Hepatocyte (in vitro differentiated cells): ENCODE measurements around the gene ADGRL1. TPM values are rescaled to one million over a fixed set of nuclear protein-coding genes. Genes with fewer than 3 reads are reported as not detected.

Experiments
- DNase-seq: peaks from one replicate; pipeline ENCODE4 v3.0.0-alpha.2; 2016; ENCODE audit warnings: low spot score
- H2AFZ ChIP-seq: fragments of 200-600 bp; sonication (generic); 2 replicates; pipeline ENCODE4 v1.6.0; 2016; ENCODE audit warnings: antibody characterized with exemption, mild to moderate bottlenecking
- H3K27ac ChIP-seq: fragments of 200-600 bp; sonication (generic); 2 replicates; pipeline ENCODE4 v1.5.1; 2016; ENCODE audit warnings: mild to moderate bottlenecking
- H3K27me3 ChIP-seq: fragments of 200-600 bp; sonication (generic); 2 replicates; pipeline ENCODE4 v1.6.1; 2016
- H3K36me3 ChIP-seq: fragments of 200-600 bp; sonication (generic); replicated peaks from 2 replicates; pipeline ENCODE4 v1.5.1; 2016; ENCODE audit warnings: low read depth; ENCODE audit not compliant: insufficient read depth
- H3K4me1 ChIP-seq: fragments of 200-600 bp; sonication (generic); 2 replicates; pipeline ENCODE4 v1.5.1; 2016; ENCODE audit warnings: mild to moderate bottlenecking, moderate library complexity; ENCODE audit not compliant: insufficient read depth
- H3K4me2 ChIP-seq: fragments of 200-600 bp; sonication (generic); 2 replicates; pipeline ENCODE4 v1.6.0; 2016
- H3K4me3 ChIP-seq: fragments of 200-600 bp; sonication (generic); 2 replicates; pipeline ENCODE4 v1.5.1; 2016; ENCODE audit warnings: mild to moderate bottlenecking
- H3K79me2 ChIP-seq: fragments of 200-600 bp; sonication (generic); 2 replicates; pipeline ENCODE4 v1.6.0; 2017; ENCODE audit warnings: mild to moderate bottlenecking
- H3K9me2 ChIP-seq: fragments of 200-600 bp; sonication (generic); replicated peaks from 2 replicates; pipeline ENCODE4 v1.6.0; 2017; ENCODE audit warnings: mild to moderate bottlenecking; ENCODE audit not compliant: insufficient read depth
- H3K9me3 ChIP-seq: fragments of 200-600 bp; sonication (generic); 2 replicates; pipeline ENCODE4 v1.5.1; 2016; ENCODE audit warnings: low read depth, mild to moderate bottlenecking
- H4K20me1 ChIP-seq: fragments of 200-600 bp; sonication (generic); 2 replicates; pipeline ENCODE4 v1.6.0; 2016; ENCODE audit warnings: mild to moderate bottlenecking; ENCODE audit not compliant: insufficient read depth, poor library complexity, severe bottlenecking
- CTCF ChIP-seq: fragments of 200-600 bp; sonication (generic); IDR thresholded peaks from 2 replicates; pipeline ENCODE4 v1.5.1; 2016; ENCODE audit warnings: antibody characterized with exemption, mild to moderate bottlenecking; ENCODE audit not compliant: poor library complexity
- EZH2 ChIP-seq: fragments of 200-600 bp; sonication (generic); IDR thresholded peaks from 2 replicates; pipeline ENCODE4 v1.6.1; 2016; ENCODE audit warnings: antibody characterized with exemption, mild to moderate bottlenecking, borderline replicate concordance
- EZH2phosphoT487 ChIP-seq: fragments of 200-600 bp; sonication (generic); IDR thresholded peaks from one replicate; pipeline ENCODE4 v1.6.1; 2018; ENCODE audit warnings: antibody characterized with exemption, mild to moderate bottlenecking, low read depth, moderate library complexity; ENCODE audit not compliant: unreplicated experiment, severe bottlenecking
- WGBS: methylation state at CpG from one replicate; pipeline ENCODE4 v1.1.6; 2016; ENCODE audit warnings: low lambda C conversion rate; ENCODE audit errors: missing lambda C conversion rate; 5-methylcytosine and 5-hydroxymethylcytosine counted together
- polyA plus RNA-seq: library from polyadenylated mRNA; unstranded; fragments of >200 nt; fragmentation: Nextera tagmentation; extraction: Ambion mirVana; gene quantifications from 2 replicates; pipeline ENCODE4 v1.2.1, GENCODE V29; 2016
- total RNA-seq: library from RNA; depleted of rRNA; stranded (reverse); fragments of >200 nt; gene quantifications from 2 replicates; pipeline ENCODE4 v1.2.3, GENCODE V29; 2014

ADGRL1 gene
- total and polyA plus RNA-seq, 2 experiments from 2014 or later: 11.5 to 11.9 TPM

- H3K4me2 ChIP-seq: no peak overlapping the region
- no peaks in the 10 kb centered on the region for H3K36me3 ChIP-seq
- H3K4me1 ChIP-seq: peaks cover 17% of the 10 kb centered on the region
- no peaks in the 10 kb centered on the region for H3K27me3 ChIP-seq
- H4K20me1 ChIP-seq: no peaks in the 10 kb centered on the region
- DNase-seq: no peak
- H3K79me2 ChIP-seq: no peaks in the 10 kb centered on the region
- no peaks in the 10 kb centered on the region for H3K9me2 ChIP-seq
- TF ChIP-seq EZH2phosphoT487 (no peak), EZH2 (no peak)
- WGBS: 98% methylated on average over 38 of the region's 38 CpGs
- H3K4me3 ChIP-seq: no peak overlapping the region
- no peak overlapping the region for H3K27ac ChIP-seq
- no peak overlapping the region for H2AFZ ChIP-seq
- H3K9me3 ChIP-seq: no peaks in the 10 kb centered on the region
Observed at GRCh38 chr19:14162871-14163297, 43.1 kb downstream of the ADGRL1 start.

- Histone ChIP-seq H2AFZ (no peak overlapping the region), H3K9me2 (no peaks in the 10 kb centered on the region), H3K36me3 (no peaks in the 10 kb centered on the region), H3K79me2 (no peaks in the 10 kb centered on the region), H3K27me3 (no peaks in the 10 kb centered on the region), H3K4me2 (no peak overlapping the region), H3K4me3 (no peak overlapping the region), H3K27ac (no peak overlapping the region), H3K4me1 (peaks cover 3% of the 10 kb centered on the region), H4K20me1 (no peaks in the 10 kb centered on the region), H3K9me3 (no peaks in the 10 kb centered on the region)
- 100% methylated on average over 14 of the region's 19 CpGs for WGBS
- no peak for TF ChIP-seq EZH2phosphoT487
- TF ChIP-seq EZH2: no peak
- TF ChIP-seq CTCF: no peak
- DNase-seq: no peak
Observed at GRCh38 chr19:14161305-14161704, 44.7 kb downstream of the ADGRL1 start.

- no peak overlapping the region for H3K27ac ChIP-seq
- no peaks in the 10 kb centered on the region for H3K4me1 ChIP-seq
- no peaks in the 10 kb centered on the region for H3K27me3 ChIP-seq
- no peaks in the 10 kb centered on the region for H3K9me3 ChIP-seq
- H4K20me1 ChIP-seq: no peaks in the 10 kb centered on the region
- no peak overlapping the region for H2AFZ ChIP-seq
- H3K4me3 ChIP-seq: no peak overlapping the region
- H3K79me2 ChIP-seq: no peaks in the 10 kb centered on the region
- no peaks in the 10 kb centered on the region for H3K9me2 ChIP-seq
- H3K36me3 ChIP-seq: no peaks in the 10 kb centered on the region
- no peak for TF ChIP-seq EZH2phosphoT487
- no peak for TF ChIP-seq CTCF
- TF ChIP-seq EZH2: no peak
- no peak for DNase-seq
- 96% methylated on average over 25 of the region's 25 CpGs for WGBS
- no peak overlapping the region for H3K4me2 ChIP-seq
Observed at GRCh38 chr19:14160017-14160703, 45.8 kb downstream of the ADGRL1 start.

- H3K36me3 ChIP-seq: no peaks in the 10 kb centered on the region
Observed at GRCh38 chr19:14159059-14159458, 46.9 kb downstream of the ADGRL1 start.

More at GRCh38 chr19:14159059-14159458, 46.9 kb downstream of the ADGRL1 start:
- TF ChIP-seq EZH2 (no peak), EZH2phosphoT487 (no peak), CTCF (no peak)
- no peak overlapping the region for H3K4me3 ChIP-seq
- no peaks in the 10 kb centered on the region for H3K9me3 ChIP-seq
- no peaks in the 10 kb centered on the region for H3K79me2 ChIP-seq
- no peak overlapping the region for H2AFZ ChIP-seq
- no peaks in the 10 kb centered on the region for H4K20me1 ChIP-seq
- no peaks in the 10 kb centered on the region for H3K9me2 ChIP-seq
- DNase-seq: no peak
- H3K27ac ChIP-seq: no peak overlapping the region
- WGBS: 95% methylated on average over 12 of the region's 12 CpGs
- no peaks in the 10 kb centered on the region for H3K27me3 ChIP-seq
- no peaks in the 10 kb centered on the region for H3K4me1 ChIP-seq
- no peak overlapping the region for H3K4me2 ChIP-seq
